ENCODE data around the gene CYLD.
A peak's percentile ranks its signal among the peaks of the same experiment; 100 is the strongest.

The CYLD gene

GRCh38 chr16:50839920-50840729, 98.2 kb downstream of the CYLD start:
- no peaks in the 10 kb centered on the region for H3K9me3 ChIP-seq (ENCODE audit: severe bottlenecking)
- no peak overlapping the region for H3K27ac ChIP-seq
- H3K27me3 ChIP-seq (ENCODE audit: insufficient read depth, low read depth, severe bottlenecking): no peaks in the 10 kb centered on the region
- no peak overlapping the region for H3K4me3 ChIP-seq (ENCODE audit: low read depth, low read length)
- DNase-seq: no peak
- H3K36me3 ChIP-seq: no peaks in the 10 kb centered on the region
- TF ChIP-seq CTCF (IDR thresholded peaks at IDR 0.05; ENCODE audit: low read depth, low read length): 0 out of 2 replicates have a peak, but pooled peaks have one; percentile 7

- TF ChIP-seq CTCF (IDR thresholded peaks at IDR 0.05; ENCODE audit: low read depth, low read length): no peak
- no peak for DNase-seq
- H3K4me3 ChIP-seq (ENCODE audit: low read depth, low read length): no peak overlapping the region
- no peaks in the 10 kb centered on the region for H3K36me3 ChIP-seq
- no peak overlapping the region for H3K27ac ChIP-seq
- H3K9me3 ChIP-seq (ENCODE audit: severe bottlenecking): no peaks in the 10 kb centered on the region
- H3K27me3 ChIP-seq (ENCODE audit: insufficient read depth, low read depth, severe bottlenecking): no peaks in the 10 kb centered on the region
Observed at GRCh38 chr16:50841081-50841886, 99.4 kb downstream of the CYLD start.

- Histone ChIP-seq H3K27me3 (ENCODE audit: insufficient read depth, low read depth, severe bottlenecking) (no peaks in the 10 kb centered on the region), H3K27ac (no peak overlapping the region), H3K9me3 (ENCODE audit: severe bottlenecking) (no peaks in the 10 kb centered on the region), H3K4me3 (ENCODE audit: low read depth, low read length) (no peak overlapping the region), H3K36me3 (no peaks in the 10 kb centered on the region)
- DNase-seq: no peak
- TF ChIP-seq CTCF (IDR thresholded peaks at IDR 0.05; ENCODE audit: low read depth, low read length): no peak
Observed at GRCh38 chr16:50842013-50842505, 100.2 kb downstream of the CYLD start.

GRCh38 chr16:50842589-50842988, 100.7 kb downstream of the CYLD start:
- Histone ChIP-seq H3K4me3 (ENCODE audit: low read depth, low read length) (no peak overlapping the region), H3K9me3 (ENCODE audit: severe bottlenecking) (no peaks in the 10 kb centered on the region), H3K36me3 (no peaks in the 10 kb centered on the region), H3K27ac (no peak overlapping the region), H3K27me3 (ENCODE audit: insufficient read depth, low read depth, severe bottlenecking) (no peaks in the 10 kb centered on the region)
- DNase-seq: no peak
- no peak for TF ChIP-seq CTCF (IDR thresholded peaks at IDR 0.05; ENCODE audit: low read depth, low read length)

- no peaks in the 10 kb centered on the region for H3K27me3 ChIP-seq (ENCODE audit: insufficient read depth, low read depth, severe bottlenecking)
- TF ChIP-seq CTCF (IDR thresholded peaks at IDR 0.05; ENCODE audit: low read depth, low read length): no peak
- no peak overlapping the region for H3K27ac ChIP-seq
- no peak for DNase-seq
- H3K9me3 ChIP-seq (ENCODE audit: severe bottlenecking): no peaks in the 10 kb centered on the region
- H3K4me3 ChIP-seq (ENCODE audit: low read depth, low read length): no peak overlapping the region
- H3K36me3 ChIP-seq: no peaks in the 10 kb centered on the region
Observed at GRCh38 chr16:50844840-50845239, 103.0 kb downstream of the CYLD start.

Data from WERI-Rb-1 (cell line).